ENCODE results near the gene ATG3.
A peak's percentile ranks its signal among the peaks of the same experiment; 100 is the strongest.

ATG3 gene

DNA sequence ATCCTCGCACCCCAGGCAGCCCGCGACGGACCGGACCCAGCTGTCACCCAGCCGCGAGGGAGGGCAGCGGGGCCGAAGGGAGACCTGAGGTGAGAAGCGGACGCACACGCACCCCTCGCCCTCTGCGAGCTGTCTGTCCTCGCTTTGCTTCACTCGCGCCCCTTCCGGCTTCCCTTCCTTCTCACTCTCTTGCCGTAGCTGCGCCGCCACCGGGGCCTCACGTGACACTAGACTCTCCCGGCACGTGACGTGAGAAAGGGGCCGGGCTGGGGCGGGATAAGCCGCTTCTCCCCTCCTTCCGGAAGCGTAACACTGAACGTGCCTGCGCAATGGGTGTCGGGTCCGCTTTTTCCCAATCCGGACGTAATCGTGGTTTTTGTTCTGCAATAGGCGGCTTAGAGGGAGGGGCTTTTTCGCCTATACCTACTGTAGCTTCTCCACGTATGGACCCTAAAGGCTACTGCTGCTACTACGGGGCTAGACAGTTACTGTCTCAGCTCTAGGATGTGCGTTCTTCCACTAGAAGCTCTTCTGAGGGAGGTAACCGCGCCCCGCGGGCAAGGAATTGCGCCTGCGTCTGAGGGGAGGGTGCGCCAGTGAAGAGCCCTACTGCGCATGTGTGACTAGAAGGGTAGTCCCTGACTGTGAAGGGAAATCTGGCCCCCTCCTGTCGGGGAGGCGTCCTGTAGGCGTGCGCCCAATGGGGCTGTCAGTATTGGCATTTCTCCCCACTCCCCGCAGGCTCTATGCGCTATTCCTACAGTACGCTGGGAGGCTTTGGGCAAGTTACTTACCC is at the start of gene ATG3, which contains the start of gene SLC35A5:
Gene ATG3 (minus strand): TSS at position 229 of the 796 bp plus-strand sequence. CDS start 434 bp downstream, outside the sequence.
Gene SLC35A5 (plus strand): TSS at position 312 of the 796 bp plus-strand sequence. CDS start 1,359 bp downstream, outside the sequence.
- peak within 1 kb of the TSS; percentile 72 for H3K4me3 ChIP-seq (ENCODE audit: low read length)
- TF ChIP-seq ZNF274 (IDR thresholded peaks at IDR 0.05; ENCODE audit: low read depth, low read length) = no peak

DNA sequence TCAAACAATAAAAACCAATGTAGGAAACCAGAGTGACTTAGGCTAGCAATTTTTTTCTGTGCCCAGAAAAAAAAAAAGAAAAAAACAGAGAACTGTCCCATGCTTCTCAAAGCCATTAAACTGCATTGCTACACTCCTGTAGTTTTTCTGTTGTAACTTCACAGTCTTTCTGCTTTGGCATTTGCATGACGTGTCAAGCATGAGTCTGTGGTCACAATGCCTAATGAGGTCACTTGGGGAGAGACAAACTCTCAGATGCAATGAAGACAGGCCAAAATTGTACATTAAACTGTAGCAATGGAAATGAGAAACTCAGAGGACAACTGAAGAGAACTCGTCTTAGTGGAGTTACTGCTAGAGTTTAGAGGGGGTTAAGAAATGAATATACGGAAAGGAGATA is 48.4 kb upstream of the ATG3 start:
- no peak overlapping the region for H3K4me3 ChIP-seq (ENCODE audit: low read length)
- TF ChIP-seq ZNF274 (IDR thresholded peaks at IDR 0.05; ENCODE audit: low read depth, low read length) = no peak

DNA sequence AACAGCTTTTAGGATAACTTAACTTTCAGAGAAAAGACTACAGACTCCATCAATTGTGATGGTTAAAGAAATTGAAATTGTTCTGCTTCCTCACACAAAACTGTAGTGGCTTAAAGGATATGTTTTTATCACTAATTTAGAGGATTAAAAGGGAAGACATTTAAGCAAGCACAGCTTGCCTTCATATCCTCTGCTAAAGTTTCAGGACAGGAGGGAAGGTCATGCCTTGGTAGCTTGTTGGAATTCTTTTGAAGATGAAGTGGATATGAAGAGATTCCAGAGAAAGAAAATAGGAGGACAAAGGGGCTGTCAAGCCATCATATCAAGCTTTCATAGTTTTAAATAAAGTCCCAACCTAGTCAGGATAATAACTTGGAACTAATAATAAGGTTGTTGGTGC is 46.1 kb upstream of the ATG3 start:
- no peak for TF ChIP-seq ZNF274 (IDR thresholded peaks at IDR 0.05; ENCODE audit: low read depth, low read length)
- H3K4me3 ChIP-seq (ENCODE audit: low read length) = no peak overlapping the region

DNA sequence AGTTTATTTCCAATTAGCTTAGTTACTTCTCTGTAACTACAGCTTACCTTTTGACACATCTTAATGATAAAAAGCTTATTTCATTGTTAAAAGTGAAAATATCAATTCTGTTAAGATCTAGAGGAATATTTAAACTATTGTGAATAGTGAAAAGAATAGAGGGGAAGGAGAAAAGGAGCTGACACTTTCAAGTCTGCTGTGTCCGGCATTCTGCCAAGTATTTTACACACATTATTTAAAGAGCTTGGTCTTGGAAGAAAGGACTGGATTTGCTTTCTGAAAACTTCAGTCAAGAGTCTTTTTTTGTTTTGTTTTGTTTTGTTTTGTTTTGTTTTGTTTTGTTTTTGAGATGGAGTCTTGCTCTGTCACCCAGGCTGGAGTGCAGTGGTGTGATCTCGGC is 44.3 kb upstream of the ATG3 start:
- no peak for TF ChIP-seq ZNF274 (IDR thresholded peaks at IDR 0.05; ENCODE audit: low read depth, low read length)
- no peak overlapping the region for H3K4me3 ChIP-seq (ENCODE audit: low read length)

DNA sequence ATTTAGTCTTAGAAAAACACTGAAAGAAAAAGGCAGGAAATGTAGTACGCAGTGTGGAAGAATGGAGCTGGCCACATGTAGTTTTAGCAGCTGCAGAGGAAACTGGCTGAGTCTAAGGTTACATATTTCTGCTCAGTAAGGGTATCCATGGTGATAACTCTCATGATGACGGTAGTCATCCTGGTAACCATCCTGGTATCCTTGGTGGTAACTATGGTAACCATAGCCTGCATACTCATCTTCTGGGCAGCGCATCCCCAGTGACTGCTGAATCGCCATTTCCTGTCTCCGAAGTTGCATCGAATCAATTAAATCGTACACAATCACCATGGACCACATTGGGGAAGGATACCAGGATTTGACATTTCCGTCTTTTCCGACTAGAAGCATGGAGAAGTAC is 43.5 kb upstream of the ATG3 start:
- H3K4me3 ChIP-seq (ENCODE audit: low read length) = no peak overlapping the region
- TF ChIP-seq ZNF274 (IDR thresholded peaks at IDR 0.05; ENCODE audit: low read depth, low read length) = no peak

DNA sequence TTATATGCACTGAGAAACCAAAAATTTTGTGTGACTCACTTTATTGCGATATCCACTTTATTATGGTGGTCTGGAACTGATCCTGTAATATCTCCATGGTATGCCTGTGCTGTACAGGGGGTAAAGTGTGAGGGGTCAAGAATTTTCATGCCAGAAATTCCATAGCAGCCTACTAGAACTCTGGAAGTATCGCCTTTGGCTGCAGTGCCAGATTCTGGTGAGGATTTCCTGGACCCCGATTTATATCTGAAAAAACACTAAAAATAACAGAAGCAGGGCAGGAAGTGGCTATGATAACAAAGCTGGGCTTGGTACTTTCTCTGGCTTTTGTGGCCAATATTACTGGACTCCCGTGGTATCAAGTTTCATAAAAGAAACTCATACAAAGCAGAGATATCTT is 42.8 kb upstream of the ATG3 start:
- TF ChIP-seq ZNF274 (IDR thresholded peaks at IDR 0.05; ENCODE audit: low read depth, low read length) = no peak
- no peak overlapping the region for H3K4me3 ChIP-seq (ENCODE audit: low read length)

DNA sequence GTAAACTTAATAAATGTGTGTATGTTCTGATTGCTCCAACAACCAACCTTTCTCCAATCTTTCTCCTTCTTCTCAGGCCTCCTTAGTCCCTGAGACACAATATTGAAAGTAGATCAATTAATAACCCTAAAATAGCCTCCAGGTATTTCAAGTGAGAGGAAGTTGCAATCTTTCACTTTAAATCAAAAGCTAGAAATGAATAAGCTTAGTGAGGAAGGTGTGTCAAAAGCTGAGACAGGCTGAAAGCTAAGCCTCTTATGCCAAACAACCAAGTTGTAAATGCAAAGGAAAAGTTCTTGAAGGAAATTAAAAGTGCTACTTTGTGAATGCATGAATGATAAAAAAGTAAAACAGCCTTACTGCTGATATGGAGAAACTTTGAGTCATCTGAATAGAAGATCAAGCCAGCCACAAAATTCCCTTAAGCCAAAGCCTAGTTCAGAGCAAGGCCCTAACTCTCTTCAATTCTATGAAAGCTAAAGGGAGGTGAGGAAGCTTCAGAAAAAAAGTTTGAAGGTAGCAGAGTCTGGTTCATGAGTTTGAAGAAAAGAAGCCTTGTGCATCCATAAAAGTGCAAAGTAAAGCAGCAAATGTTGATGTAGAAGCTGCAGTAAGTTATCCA is 40.6 kb upstream of the ATG3 start:
- H3K4me3 ChIP-seq (ENCODE audit: low read length) = no peak overlapping the region
- no peak for TF ChIP-seq ZNF274 (IDR thresholded peaks at IDR 0.05; ENCODE audit: low read depth, low read length)

DNA sequence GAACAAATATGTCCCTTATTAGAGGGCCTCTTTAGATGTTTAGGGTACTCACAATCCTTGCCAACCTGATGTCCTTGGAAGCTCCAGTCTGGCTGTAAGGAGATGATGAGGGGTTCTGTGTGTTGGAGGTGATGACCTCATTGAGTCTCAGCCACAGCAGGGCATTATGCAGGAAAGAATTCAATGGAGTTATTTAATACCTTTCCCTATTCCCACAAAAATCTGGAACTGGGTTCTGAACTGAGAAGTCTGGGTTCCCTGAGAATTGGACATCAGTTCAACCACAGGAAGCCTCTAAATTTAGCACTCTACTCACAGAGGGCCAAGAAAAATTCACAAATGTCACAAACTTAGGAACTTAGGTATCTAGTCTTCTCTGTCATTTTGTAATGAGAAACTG is 37.0 kb upstream of the ATG3 start:
- no peak for TF ChIP-seq ZNF274 (IDR thresholded peaks at IDR 0.05; ENCODE audit: low read depth, low read length)
- no peak overlapping the region for H3K4me3 ChIP-seq (ENCODE audit: low read length)

DNA sequence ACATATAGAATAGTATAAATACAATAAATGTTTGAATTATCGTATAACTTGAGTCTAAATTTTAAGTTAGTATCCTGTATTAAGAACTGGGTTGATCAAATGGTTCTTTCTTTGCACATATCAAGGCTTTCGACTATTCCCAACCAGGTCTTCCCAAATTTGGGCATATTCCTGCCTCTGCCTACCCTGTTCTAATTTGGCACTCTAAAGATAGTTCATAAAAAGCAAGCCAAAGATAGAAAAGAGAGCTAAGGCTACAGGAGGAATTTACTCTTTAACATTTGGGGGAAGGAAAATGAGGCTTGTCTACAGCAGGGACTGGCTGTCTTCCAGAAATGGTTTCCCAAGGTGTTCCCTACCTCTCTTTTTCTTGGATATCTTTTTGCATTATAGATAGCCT is 36.2 kb upstream of the ATG3 start:
- H3K4me3 ChIP-seq (ENCODE audit: low read length) = no peak overlapping the region
- TF ChIP-seq ZNF274 (IDR thresholded peaks at IDR 0.05; ENCODE audit: low read depth, low read length) = no peak

DNA sequence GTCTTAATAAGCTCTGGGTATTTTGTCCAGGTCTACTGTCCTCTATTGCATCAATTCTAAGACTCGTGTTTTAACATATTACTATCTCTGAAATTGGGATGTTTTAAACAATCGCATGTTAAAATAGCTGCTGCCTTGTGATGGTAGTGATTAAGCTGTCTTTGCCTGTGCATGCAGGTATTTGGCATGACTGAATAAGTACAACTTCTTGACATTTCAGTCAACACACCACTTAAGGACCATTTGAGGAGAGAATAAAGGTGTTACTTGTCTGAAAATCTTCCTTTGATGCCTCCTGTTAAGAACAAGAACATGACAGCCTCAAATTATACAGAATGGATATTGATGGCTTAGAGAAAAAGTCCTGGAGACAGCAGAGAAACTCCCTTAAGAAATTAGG is 33.1 kb upstream of the ATG3 start:
- no peak overlapping the region for H3K4me3 ChIP-seq (ENCODE audit: low read length)
- TF ChIP-seq ZNF274 (IDR thresholded peaks at IDR 0.05; ENCODE audit: low read depth, low read length) = no peak

DNA sequence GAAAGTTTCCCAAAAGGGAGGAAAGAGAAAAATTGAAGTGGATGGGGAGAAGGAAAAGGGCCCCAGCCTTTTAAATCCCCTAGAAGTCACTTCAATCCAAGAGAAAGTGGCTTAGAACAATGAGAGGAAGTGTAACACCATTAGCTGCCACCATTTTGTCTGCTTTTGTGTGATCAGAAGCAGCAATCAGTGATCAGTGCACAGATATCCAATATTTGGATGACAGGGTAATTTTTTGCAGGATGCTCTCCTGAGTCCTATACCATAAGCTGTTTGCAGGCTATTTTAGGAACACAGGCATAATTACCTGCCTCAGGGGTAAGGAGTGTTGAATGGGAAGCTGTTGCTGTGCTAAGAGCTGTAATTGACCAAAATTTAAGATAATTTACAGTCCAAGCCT is 31.5 kb upstream of the ATG3 start:
- no peak overlapping the region for H3K4me3 ChIP-seq (ENCODE audit: low read length)
- no peak for TF ChIP-seq ZNF274 (IDR thresholded peaks at IDR 0.05; ENCODE audit: low read depth, low read length)

DNA sequence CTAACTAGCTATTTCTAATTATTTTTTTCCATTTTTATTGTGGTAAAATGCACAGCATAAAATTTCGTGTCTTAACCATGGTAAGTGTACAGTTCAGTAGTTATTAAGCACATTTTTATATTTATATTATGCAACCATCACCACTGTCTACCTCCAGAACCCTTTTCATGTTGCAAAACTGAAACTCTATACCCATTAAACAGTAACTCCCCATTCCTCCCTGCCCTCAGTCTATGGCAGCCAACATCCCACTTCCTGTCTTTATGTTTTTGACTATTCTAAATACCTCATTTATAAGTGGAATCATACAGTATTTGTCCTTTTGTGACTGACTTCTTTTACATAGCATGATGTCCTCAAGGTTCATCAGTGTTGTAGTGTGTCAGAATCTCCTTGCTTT is 25.6 kb upstream of the ATG3 start:
- TF ChIP-seq ZNF274 (IDR thresholded peaks at IDR 0.05; ENCODE audit: low read depth, low read length) = no peak
- H3K4me3 ChIP-seq (ENCODE audit: low read length) = no peak overlapping the region

DNA sequence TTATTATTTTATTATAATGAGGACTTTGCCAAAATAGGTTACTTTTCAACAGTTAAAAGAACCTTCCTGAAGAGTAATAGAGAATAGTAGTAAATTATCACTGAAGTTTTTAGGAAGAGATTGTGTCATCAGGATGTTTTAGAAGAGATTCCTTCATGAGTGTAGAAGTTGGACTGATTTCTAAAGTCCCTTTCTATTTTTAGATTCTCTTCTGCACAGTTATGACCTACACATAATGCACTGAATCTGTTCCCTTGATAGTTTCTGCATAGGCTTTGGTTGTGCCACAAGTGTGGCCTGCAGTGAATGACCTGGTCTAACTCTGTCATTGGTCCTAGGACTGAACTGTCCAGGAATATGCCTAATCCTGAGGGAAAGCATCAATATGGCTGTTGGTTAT is 24.0 kb upstream of the ATG3 start:
- TF ChIP-seq ZNF274 (IDR thresholded peaks at IDR 0.05; ENCODE audit: low read depth, low read length) = no peak
- H3K4me3 ChIP-seq (ENCODE audit: low read length) = no peak overlapping the region

DNA sequence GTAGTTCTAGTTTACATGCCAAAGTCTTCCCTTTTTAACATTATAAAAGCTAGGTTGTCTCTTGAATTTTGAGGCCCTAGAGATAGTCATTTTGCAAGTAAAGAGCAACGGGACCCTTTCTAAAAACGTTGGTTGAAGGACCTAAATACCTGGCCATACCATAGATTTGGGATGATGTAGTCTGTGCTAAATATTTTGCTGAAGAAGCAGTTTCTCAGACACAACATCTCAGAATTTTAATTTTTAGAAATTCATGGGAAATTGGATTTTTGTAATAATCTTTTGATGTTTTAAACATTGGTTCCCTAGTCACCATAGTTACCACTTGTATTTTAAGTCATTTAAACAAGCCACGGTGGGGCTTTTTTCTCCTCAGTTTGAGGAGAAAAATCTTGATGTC is 21.3 kb upstream of the ATG3 start:
- no peak overlapping the region for H3K4me3 ChIP-seq (ENCODE audit: low read length)
- TF ChIP-seq ZNF274 (IDR thresholded peaks at IDR 0.05; ENCODE audit: low read depth, low read length) = no peak

DNA sequence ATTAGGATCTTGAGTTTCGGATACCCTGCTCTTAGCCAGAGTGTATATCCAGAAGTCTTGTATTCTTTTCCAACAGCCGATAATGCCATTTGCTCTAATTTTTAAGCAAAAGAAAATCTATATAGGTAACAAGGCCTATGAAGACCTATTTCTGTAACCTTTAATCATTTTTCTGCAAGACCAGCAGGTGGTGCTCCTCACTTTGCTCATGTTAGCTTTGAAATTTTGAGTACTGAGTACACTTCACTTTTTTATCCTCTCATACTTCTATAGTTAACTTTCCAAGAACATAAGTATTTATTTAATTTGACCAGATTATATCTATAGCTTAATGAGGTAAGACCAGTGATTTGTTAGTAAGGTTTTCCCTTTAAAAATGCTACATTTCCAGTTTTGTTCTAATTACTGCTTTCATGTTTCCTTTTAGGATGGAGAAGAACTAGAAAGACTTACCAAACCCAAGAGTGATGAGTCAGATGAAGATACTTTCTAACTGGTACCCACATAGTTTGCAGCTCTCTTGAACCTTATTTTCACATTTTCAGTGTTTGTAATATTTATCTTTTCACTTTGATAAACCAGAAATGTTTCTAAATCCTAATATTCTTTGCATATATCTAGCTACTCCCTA is 20.6 kb upstream of the ATG3 start:
- TF ChIP-seq ZNF274 (IDR thresholded peaks at IDR 0.05; ENCODE audit: low read depth, low read length) = no peak

More for the DNA sequence above, 20.6 kb upstream of the ATG3 start:
- no peak overlapping the region for H3K4me3 ChIP-seq (ENCODE audit: low read length)

All from GM08714 (cell line).